HCT116 (cell line): ENCODE results near the gene ADAM8.

ENCODE experiments used
- ELF1 ChIP-seq: IDR thresholded peaks from 2 replicates; pipeline ENCODE4 v1.6.1; 2012; ENCODE audit warnings: low read depth, borderline replicate concordance
- EZH2phosphoT487 ChIP-seq: fragments of 200-600 bp; IDR thresholded peaks from 2 replicates; pipeline ENCODE4 v1.6.1; 2018; ENCODE audit warnings: antibody characterized with exemption, borderline replicate concordance
- POLR2A ChIP-seq: IDR thresholded peaks from 2 replicates; pipeline ENCODE4 v1.7.0; 2011; ENCODE audit warnings: borderline replicate concordance; ENCODE audit not compliant: insufficient read depth, insufficient read length; ENCODE audit errors: extremely low read depth
- POLR2AphosphoS5 ChIP-seq: IDR thresholded peaks from 2 replicates; pipeline ENCODE4 v1.6.1; 2011; ENCODE audit warnings: mild to moderate bottlenecking, low read depth, low read length, moderate library complexity
- RAD21 ChIP-seq: IDR thresholded peaks from 2 replicates; pipeline ENCODE4 v1.6.1; 2012; ENCODE audit warnings: low read depth, mild to moderate bottlenecking
- REST ChIP-seq: IDR thresholded peaks from 2 replicates; pipeline ENCODE4 v1.6.1; 2012; ENCODE audit warnings: low read depth
- SRF ChIP-seq: IDR thresholded peaks from 2 replicates; pipeline ENCODE4 v1.6.1; 2012; ENCODE audit warnings: low read depth
- TF ChIP-seq, protein P1 (sequence below), 3 experiments: fragments of 200-600 bp in 1 of 3; sonication (generic) in 1 of 3; IDR thresholded peaks in 2 of 3; conservative IDR thresholded peaks in 1 of 3; 2 replicates each; pipeline ENCODE4 v1.5.1; 2012 to 2017; ENCODE audit warnings: low read depth in 2 of 3, low read length in 2 of 3, antibody characterized with exemption in 1 of 3, borderline replicate concordance in 1 of 3, control low read depth in 1 of 3, mild to moderate bottlenecking in 1 of 3, mixed read lengths in 1 of 3, mixed run types in 1 of 3, moderate library complexity in 1 of 3; ENCODE audit not compliant: insufficient read depth in 1 of 3

- TF ChIP-seq REST (no peak), POLR2A (no peak), SRF (no peak), EZH2phosphoT487 (no peak), RAD21 (no peak), ELF1 (no peak), POLR2AphosphoS5 (no peak)
- TF ChIP-seq, protein P1, sequence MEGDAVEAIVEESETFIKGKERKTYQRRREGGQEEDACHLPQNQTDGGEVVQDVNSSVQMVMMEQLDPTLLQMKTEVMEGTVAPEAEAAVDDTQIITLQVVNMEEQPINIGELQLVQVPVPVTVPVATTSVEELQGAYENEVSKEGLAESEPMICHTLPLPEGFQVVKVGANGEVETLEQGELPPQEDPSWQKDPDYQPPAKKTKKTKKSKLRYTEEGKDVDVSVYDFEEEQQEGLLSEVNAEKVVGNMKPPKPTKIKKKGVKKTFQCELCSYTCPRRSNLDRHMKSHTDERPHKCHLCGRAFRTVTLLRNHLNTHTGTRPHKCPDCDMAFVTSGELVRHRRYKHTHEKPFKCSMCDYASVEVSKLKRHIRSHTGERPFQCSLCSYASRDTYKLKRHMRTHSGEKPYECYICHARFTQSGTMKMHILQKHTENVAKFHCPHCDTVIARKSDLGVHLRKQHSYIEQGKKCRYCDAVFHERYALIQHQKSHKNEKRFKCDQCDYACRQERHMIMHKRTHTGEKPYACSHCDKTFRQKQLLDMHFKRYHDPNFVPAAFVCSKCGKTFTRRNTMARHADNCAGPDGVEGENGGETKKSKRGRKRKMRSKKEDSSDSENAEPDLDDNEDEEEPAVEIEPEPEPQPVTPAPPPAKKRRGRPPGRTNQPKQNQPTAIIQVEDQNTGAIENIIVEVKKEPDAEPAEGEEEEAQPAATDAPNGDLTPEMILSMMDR (IDR thresholded peaks at IDR 0.05 in 2 of 3, conservative IDR thresholded peaks at IDR 0.05 in 1 of 3; ENCODE audit: borderline replicate concordance in 1 of 3, insufficient read depth in 1 of 3, low read depth in 2 of 3, low read length in 2 of 3), result no peak
Observed at GRCh38 chr10:133230387-133231195, 46.1 kb downstream of the ADAM8 start.
